Measurements from ENCODE around the gene NETO2.

The NETO2 gene

DNA sequence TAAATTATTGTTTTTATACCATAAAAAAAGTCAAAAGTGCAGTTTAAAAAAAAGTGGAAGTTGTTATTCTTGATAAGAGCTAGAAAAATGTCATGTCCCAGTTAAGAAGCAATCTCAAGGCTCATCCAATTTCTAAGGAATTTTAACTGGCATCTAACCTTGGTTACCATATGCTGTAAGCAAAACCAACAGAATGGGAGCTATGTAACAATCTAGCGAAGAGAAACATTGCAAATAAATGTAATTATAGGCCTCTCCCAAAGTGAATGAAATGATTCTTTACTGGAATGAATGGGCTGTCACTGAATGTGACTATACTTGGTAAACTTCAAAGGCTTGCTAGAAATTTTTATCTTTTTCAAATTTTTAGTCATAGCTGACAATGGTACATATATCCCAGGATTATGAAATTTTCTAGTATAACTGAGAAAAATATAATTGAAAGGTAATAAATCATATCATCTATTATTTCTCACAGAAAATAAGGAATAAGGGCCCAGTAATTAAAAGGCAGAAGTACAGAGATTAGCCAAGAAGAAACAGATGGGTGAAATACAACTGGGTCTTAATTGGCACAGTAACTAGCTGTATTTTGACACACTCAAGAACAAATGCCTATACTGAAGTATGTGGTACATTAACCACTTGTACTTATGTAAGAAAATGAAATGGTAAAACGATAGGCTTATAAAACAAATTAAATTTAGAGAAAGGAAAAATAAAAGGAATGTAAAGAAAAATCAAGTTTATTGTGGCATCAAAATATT is 61.5 kb downstream of the NETO2 start:
- Histone ChIP-seq H3K4me3 (ENCODE audit: low read depth, low read length) (no peak overlapping the region), H3K36me3 (no peaks in the 10 kb centered on the region), H3K9me3 (no peaks in the 10 kb centered on the region), H3K4me1 (no peaks in the 10 kb centered on the region), H3K27me3 (no peaks in the 10 kb centered on the region)
- no peak for DNase-seq
- TF ChIP-seq, protein P1, sequence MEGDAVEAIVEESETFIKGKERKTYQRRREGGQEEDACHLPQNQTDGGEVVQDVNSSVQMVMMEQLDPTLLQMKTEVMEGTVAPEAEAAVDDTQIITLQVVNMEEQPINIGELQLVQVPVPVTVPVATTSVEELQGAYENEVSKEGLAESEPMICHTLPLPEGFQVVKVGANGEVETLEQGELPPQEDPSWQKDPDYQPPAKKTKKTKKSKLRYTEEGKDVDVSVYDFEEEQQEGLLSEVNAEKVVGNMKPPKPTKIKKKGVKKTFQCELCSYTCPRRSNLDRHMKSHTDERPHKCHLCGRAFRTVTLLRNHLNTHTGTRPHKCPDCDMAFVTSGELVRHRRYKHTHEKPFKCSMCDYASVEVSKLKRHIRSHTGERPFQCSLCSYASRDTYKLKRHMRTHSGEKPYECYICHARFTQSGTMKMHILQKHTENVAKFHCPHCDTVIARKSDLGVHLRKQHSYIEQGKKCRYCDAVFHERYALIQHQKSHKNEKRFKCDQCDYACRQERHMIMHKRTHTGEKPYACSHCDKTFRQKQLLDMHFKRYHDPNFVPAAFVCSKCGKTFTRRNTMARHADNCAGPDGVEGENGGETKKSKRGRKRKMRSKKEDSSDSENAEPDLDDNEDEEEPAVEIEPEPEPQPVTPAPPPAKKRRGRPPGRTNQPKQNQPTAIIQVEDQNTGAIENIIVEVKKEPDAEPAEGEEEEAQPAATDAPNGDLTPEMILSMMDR (IDR thresholded peaks at IDR 0.05; ENCODE audit: low read depth, low read length), result no peak

DNA sequence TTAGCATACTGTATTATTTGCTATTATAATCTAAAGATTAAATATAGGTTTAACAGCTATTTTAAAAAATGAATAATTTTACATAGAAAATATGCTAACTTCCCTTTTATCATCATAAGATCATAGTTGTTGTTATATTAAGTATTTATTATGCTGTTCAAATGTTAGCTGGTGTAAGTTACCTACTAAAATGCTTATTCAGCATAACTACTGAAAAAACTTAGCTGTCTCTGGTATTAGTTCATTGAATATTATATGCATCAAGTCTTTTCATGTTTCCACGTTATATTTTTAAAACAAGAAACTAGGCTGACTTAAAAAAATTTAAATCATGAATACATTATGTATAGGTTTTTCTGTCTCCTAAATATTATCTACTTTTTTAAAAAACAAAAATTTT is 62.6 kb downstream of the NETO2 start:
- TF ChIP-seq, protein P1 (IDR thresholded peaks at IDR 0.05; ENCODE audit: low read depth, low read length), result no peak
- no peaks in the 10 kb centered on the region for H3K4me1 ChIP-seq
- DNase-seq, result no peak
- H3K27me3 ChIP-seq, result no peaks in the 10 kb centered on the region
- H3K9me3 ChIP-seq, result no peaks in the 10 kb centered on the region
- H3K36me3 ChIP-seq, result no peaks in the 10 kb centered on the region
- no peak overlapping the region for H3K4me3 ChIP-seq (ENCODE audit: low read depth, low read length)

GRCh38 chr16:47079860-47080259 is 63.9 kb downstream of the NETO2 start:
- H3K4me3 ChIP-seq (ENCODE audit: low read depth, low read length), result no peak overlapping the region
- TF ChIP-seq, protein P1 (IDR thresholded peaks at IDR 0.05; ENCODE audit: low read depth, low read length), result no peak
- H3K27me3 ChIP-seq, result no peaks in the 10 kb centered on the region
- H3K9me3 ChIP-seq, result no peaks in the 10 kb centered on the region
- H3K4me1 ChIP-seq, result no peaks in the 10 kb centered on the region
- no peaks in the 10 kb centered on the region for H3K36me3 ChIP-seq
- DNase-seq, result no peak

DNA sequence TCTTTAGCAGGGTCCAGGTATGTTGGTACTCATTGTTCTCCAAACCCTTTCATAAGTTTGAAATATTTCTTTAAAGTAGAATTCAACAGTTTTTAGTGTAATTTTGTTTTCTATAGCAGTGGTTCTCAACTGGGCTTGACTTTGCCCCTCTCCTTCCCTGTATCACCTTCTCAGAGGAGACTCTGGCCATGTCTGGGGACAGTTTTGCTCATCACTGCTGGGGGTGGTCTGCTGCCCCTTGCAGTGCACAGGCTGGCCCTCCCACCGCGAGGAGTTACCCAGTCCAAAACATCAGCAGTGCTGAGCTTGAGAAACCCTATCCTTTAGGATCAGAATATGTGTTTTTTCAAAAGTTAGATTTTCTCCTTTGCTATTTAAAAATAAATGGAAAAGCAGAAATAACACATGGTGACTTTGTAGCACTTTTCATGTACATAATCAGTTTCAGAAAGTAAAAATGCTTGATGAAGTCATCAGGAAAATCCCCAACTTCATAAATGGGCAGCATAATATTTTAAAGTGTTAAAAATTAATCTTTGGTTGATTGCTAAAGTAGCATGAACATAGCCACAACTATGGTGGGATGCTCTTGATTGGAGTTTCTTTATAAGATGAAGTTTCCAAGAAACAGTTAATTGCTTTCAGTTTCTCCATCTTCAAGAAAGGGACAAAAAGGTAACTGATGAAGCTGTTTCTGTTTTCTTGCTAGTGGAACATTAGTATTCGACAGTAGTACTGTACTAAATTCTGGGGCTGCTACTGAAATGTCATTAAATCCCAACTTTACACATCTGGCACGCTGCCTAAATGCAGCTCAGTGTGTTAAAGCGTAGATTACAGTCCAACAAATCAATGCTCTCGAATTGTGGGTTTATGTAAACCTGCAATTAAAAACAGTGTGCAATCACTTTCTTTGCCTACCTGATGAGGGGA is 70.3 kb downstream of the NETO2 start:
- Histone ChIP-seq H3K4me3 (ENCODE audit: low read depth, low read length) (no peak overlapping the region), H3K4me1 (no peaks in the 10 kb centered on the region), H3K36me3 (no peaks in the 10 kb centered on the region), H3K9me3 (no peaks in the 10 kb centered on the region), H3K27me3 (no peaks in the 10 kb centered on the region)
- DNase-seq, result no peak
- TF ChIP-seq, protein P1 (IDR thresholded peaks at IDR 0.05; ENCODE audit: low read depth, low read length), result no peak

GRCh38 chr16:47072158-47072557 is 71.6 kb downstream of the NETO2 start:
- TF ChIP-seq, protein P1 (IDR thresholded peaks at IDR 0.05; ENCODE audit: low read depth, low read length), result no peak
- Histone ChIP-seq H3K9me3 (no peaks in the 10 kb centered on the region), H3K36me3 (no peaks in the 10 kb centered on the region), H3K4me3 (ENCODE audit: low read depth, low read length) (no peak overlapping the region), H3K4me1 (no peaks in the 10 kb centered on the region), H3K27me3 (no peaks in the 10 kb centered on the region)
- DNase-seq, result no peak

Data from BE2C (cell line).